GM13977 (cell line): Measurements from ENCODE around the gene LMO7.

Experiments
- DNase-seq: peaks from one replicate; pipeline ENCODE4 v3.0.0; 2012; ENCODE audit warnings: low spot score
- in situ Hi-C: fragments of 300-500 bp; cut with MboI; formaldehyde crosslinking; loops from one replicate; pipeline ENCODE4 v1.12.0; 2022; ENCODE audit warnings: low sequenced_read_pairs, low pct_unique_long_range_greater_than_20kb, mixed read lengths, inconsistent platforms; ENCODE audit not compliant: unreplicated experiment
- TF ChIP-seq, protein P1 (sequence below): IDR thresholded peaks from 2 replicates; pipeline ENCODE4 v1.5.1; 2012; ENCODE audit warnings: mild to moderate bottlenecking, control low read depth; ENCODE audit not compliant: insufficient read depth; ENCODE audit errors: extremely low read depth, missing control alignments

Gene LMO7

DNA sequence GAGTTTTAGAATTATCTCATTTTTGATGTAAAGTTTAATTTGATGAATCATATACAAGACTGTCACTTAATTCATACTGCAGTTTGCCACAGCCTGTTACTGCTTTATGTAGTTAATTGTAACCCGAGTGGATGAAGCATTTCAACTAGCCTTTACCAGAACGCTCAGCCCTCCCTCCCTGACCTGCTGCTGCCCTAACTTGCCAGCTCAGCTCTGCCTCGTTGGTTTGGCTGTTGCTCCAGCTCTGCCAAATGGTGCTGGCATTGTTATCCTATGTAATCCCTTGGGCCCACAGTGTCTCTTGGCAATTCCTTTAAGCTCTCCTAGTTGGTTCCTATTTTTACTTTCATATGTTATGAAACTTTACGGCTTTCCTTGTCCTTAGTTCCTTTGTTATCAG lies 113.3 kb downstream of the LMO7 start:
- in situ Hi-C loops: no loop called here
- DNase-seq: no peak
- TF ChIP-seq, protein P1, sequence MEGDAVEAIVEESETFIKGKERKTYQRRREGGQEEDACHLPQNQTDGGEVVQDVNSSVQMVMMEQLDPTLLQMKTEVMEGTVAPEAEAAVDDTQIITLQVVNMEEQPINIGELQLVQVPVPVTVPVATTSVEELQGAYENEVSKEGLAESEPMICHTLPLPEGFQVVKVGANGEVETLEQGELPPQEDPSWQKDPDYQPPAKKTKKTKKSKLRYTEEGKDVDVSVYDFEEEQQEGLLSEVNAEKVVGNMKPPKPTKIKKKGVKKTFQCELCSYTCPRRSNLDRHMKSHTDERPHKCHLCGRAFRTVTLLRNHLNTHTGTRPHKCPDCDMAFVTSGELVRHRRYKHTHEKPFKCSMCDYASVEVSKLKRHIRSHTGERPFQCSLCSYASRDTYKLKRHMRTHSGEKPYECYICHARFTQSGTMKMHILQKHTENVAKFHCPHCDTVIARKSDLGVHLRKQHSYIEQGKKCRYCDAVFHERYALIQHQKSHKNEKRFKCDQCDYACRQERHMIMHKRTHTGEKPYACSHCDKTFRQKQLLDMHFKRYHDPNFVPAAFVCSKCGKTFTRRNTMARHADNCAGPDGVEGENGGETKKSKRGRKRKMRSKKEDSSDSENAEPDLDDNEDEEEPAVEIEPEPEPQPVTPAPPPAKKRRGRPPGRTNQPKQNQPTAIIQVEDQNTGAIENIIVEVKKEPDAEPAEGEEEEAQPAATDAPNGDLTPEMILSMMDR: no peak

- in situ Hi-C loops: no loop called here
These were observed 115.2 kb downstream of the LMO7 start for GRCh38 chr13:75751350-75751749.

DNA sequence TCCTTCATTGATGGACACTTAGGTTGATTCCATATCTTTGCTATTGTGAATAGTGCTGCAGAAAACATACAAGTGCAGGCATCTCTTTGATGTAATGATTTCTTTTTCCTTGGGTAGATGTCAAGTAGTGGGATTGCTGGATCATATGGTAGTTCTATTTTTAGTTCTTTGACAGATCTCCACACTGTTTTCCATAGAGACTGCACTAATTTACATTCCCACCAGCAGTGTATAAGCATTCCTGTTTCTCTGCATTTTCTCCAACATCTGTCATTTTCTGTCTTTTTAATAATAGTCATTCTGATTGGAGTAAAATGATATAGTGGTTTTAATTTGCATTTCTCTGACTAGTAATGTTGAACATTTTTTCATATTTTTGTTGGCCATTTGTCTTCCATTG lies 116.7 kb downstream of the LMO7 start:
- TF ChIP-seq, protein P1: no peak
- in situ Hi-C loops: no loop called here
- no peak for DNase-seq

More at GRCh38 chr13:75751350-75751749, 115.2 kb downstream of the LMO7 start:
- DNase-seq: no peak
- TF ChIP-seq, protein P1: no peak

- TF ChIP-seq, protein P1: no peak
- DNase-seq: no peak
- in situ Hi-C loops: no loop called here
These were observed 118.8 kb downstream of the LMO7 start for GRCh38 chr13:75754936-75755335.

DNA sequence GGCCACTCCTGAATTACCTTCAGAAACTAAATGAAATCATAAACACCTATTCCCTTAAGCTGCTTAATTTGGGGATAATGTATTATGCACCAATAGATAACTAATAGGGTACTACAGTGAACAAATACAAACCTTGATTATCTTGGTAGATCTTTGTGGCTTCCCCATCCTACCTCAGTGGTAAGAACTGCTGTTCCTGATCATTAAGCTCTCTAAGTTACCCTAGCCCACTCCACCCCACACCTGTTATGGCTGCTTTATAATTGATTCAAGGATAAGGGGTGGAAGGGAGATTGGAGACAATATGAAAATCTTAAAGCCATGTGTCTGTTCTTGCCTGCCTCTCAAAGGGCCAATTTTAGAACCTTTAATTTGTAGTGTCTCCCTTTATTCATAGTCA lies 121.2 kb downstream of the LMO7 start:
- TF ChIP-seq, protein P1: no peak
- in situ Hi-C loops: no loop called here
- no peak for DNase-seq

- TF ChIP-seq, protein P1: no peak
- in situ Hi-C loops: no loop called here
- DNase-seq: no peak
These were observed 123.4 kb downstream of the LMO7 start for GRCh38 chr13:75759531-75759930.
